KMS-11 (cell line): ENCODE measurements around the gene CCDC51.
"Not testable (repeated sequence)": the region's sequence is repeated elsewhere in the genome, so short reads cannot be mapped to it uniquely, and the experiment has no call there.

Source experiments
- H2AFZ ChIP-seq: fragments of 200-600 bp; sonication (generic); 2 replicates; pipeline ENCODE4 v1.6.1; 2016; ENCODE audit warnings: antibody characterized with exemption, mixed run types, low read depth
- H3K27ac ChIP-seq: fragments of 200-600 bp; sonication (generic); 2 replicates; pipeline ENCODE4 v1.6.1; 2016; ENCODE audit warnings: mild to moderate bottlenecking, mixed run types
- H3K27me3 ChIP-seq: fragments of 200-600 bp; sonication (generic); 2 replicates; pipeline ENCODE4 v1.6.1; 2017; ENCODE audit warnings: mild to moderate bottlenecking, low read depth, mixed run types, moderate library complexity; ENCODE audit not compliant: insufficient read depth
- H3K36me3 ChIP-seq: fragments of 200-600 bp; sonication (generic); 2 replicates; pipeline ENCODE4 v1.6.1; 2017; ENCODE audit warnings: mild to moderate bottlenecking, mixed run types; ENCODE audit not compliant: insufficient read depth
- H3K4me1 ChIP-seq: fragments of 200-600 bp; sonication (generic); 2 replicates; pipeline ENCODE4 v1.6.1; 2016; ENCODE audit warnings: mild to moderate bottlenecking, low read depth, mixed run types; ENCODE audit not compliant: poor library complexity, severe bottlenecking
- H3K4me2 ChIP-seq: fragments of 200-600 bp; sonication (generic); 2 replicates; pipeline ENCODE4 v1.7.0; 2016; ENCODE audit warnings: mild to moderate bottlenecking, mixed run types
- H3K4me3 ChIP-seq: fragments of 200-600 bp; sonication (generic); IDR thresholded peaks from 2 replicates; pipeline ENCODE4 v1.6.1; 2017; ENCODE audit warnings: low read depth, low read length, mixed read lengths; ENCODE audit not compliant: insufficient read depth
- H3K79me2 ChIP-seq: fragments of 200-600 bp; sonication (generic); 2 replicates; pipeline ENCODE4 v1.6.1; 2016; ENCODE audit warnings: low read depth, mixed run types; ENCODE audit not compliant: insufficient read depth
- H3K9ac ChIP-seq: fragments of 200-600 bp; sonication (generic); 2 replicates; pipeline ENCODE4 v1.6.1; 2016; ENCODE audit warnings: mild to moderate bottlenecking, mixed run types
- H4K20me1 ChIP-seq: fragments of 200-600 bp; sonication (generic); 2 replicates; pipeline ENCODE4 v1.6.1; 2016; ENCODE audit warnings: mild to moderate bottlenecking, mixed run types; ENCODE audit not compliant: insufficient read depth
- CTCF ChIP-seq: fragments of 200-600 bp; sonication (generic); conservative IDR thresholded peaks from 2 replicates; pipeline ENCODE4 v1.6.1; 2017; ENCODE audit warnings: low read depth, mild to moderate bottlenecking, antibody characterized with exemption, low read length, moderate library complexity, mixed read lengths

Gene CCDC51

DNA sequence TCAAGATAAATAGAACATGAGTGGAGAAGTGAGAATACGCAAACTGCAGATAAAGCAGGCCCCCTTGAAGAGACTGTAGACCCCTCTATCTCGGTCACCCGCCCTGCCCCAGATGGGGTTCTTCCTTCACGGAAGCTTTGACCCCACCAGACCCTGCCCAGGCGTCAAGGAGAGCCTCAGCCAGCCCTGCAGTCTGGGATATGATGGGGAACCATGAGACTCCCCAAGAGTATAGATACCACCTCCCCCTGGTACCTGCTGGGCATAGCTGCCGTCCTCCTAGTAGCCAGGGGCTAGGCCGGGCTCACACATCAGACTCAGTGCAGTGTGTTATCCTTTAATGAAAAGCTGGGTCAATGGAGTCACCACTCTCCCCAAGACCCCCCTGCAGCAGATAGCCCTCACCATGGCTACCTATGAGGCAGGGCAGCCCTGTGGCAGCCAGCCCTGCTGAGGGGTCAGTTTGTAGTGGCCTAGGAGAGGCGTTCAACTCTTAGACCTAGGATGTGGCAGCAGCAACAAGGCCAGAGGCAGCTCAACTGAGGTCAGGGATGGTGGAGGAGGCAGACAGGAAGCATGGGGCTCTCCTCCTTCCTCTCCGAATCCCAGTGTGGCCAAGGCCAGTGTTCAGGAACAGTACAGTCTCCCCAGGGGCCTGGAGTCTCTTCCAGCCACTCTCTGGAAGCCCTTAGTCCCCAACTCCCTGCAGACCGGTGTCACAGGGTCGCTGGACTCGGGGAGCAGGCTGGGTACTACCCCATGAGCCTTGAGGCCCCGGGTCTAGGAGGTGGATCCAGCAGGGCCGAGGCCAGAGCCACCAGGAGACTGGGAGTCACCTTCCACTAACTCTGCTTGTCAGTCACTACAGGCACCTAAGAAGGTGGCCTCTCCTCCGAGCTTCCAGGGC is 36.1 kb downstream of the CCDC51 start:
- Histone ChIP-seq H3K79me2 (no peaks in the 10 kb centered on the region), H3K36me3 (no peaks in the 10 kb centered on the region), H3K4me1 (no peaks in the 10 kb centered on the region), H2AFZ (no peak overlapping the region), H3K4me3 (no peak overlapping the region), H3K27ac (no peak overlapping the region), H3K9ac (no peak overlapping the region), H4K20me1 (no peaks in the 10 kb centered on the region), H3K4me2 (no peak overlapping the region), H3K27me3 (no peaks in the 10 kb centered on the region)
- TF ChIP-seq CTCF: no peak

- Histone ChIP-seq H3K4me3 (no peak overlapping the region), H3K4me1 (no peaks in the 10 kb centered on the region), H3K27me3 (no peaks in the 10 kb centered on the region), H3K27ac (no peak overlapping the region), H2AFZ (no peak overlapping the region), H3K79me2 (no peaks in the 10 kb centered on the region), H4K20me1 (no peaks in the 10 kb centered on the region), H3K4me2 (no peak overlapping the region), H3K9ac (no peak overlapping the region), H3K36me3 (no peaks in the 10 kb centered on the region)
- no peak for TF ChIP-seq CTCF
These were observed 37.0 kb downstream of the CCDC51 start for GRCh38 chr3:48402907-48403306.

DNA sequence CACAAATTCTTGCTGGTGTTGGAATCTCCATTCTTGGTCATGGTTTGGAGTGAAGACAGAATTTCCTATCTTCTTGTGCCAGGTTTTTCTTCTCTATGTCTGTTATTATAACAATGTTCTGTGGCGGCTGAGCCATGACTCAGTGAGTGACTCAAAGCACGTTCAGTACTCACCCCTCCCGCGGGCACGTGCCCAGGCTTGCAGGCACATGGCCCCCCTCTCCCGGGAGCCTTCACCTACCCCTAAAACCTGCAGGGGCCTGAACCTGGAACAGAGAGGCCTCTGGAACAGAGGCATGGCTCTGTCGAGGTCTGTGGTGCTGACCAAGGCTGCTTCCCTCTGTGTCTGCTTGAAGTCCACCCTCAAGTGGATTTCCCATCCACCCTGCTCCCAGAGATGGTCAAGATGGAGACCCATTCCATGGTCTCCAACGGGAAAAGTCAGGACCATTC is 37.6 kb downstream of the CCDC51 start:
- no peaks in the 10 kb centered on the region for H4K20me1 ChIP-seq
- H3K27ac ChIP-seq: no peak overlapping the region
- H3K79me2 ChIP-seq: no peaks in the 10 kb centered on the region
- no peaks in the 10 kb centered on the region for H3K4me1 ChIP-seq
- no peak overlapping the region for H3K4me3 ChIP-seq
- H3K9ac ChIP-seq: no peak overlapping the region
- no peak overlapping the region for H2AFZ ChIP-seq
- H3K27me3 ChIP-seq: no peaks in the 10 kb centered on the region
- H3K4me2 ChIP-seq: no peak overlapping the region
- no peak for TF ChIP-seq CTCF
- no peaks in the 10 kb centered on the region for H3K36me3 ChIP-seq

DNA sequence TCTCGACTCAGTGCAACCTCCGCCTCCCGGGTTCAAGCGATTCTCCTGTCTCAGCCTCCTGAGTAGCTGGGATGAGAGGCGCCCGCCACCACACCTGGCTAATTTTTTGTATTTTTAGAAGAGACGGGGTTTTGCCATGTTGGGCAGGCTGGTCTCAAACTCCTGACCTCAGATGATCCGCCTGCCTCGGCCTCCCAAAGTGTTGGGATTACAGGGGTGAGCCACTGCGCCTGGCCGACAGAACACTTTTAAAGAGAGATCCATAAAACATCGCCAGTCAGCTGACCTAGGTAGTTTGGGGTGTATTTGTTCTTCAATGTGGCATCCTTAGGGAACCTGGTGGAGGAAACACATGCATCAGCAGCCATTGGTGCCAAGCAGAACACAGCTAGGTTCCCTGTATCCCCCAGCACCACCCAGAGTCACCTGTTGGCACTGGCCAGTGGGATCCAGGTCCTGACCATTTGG is 38.5 kb downstream of the CCDC51 start:
- H4K20me1 ChIP-seq, H3K27me3 ChIP-seq, H3K27ac ChIP-seq, H3K4me3 ChIP-seq, H3K79me2 ChIP-seq, H3K4me1 ChIP-seq, H3K9ac ChIP-seq, H3K4me2 ChIP-seq, H2AFZ ChIP-seq, H3K36me3 ChIP-seq: not testable (repeated sequence)
